Stomach smooth muscle (tissue), 2 donors: ENCODE results near the gene RAPH1.
"Not testable (repeated sequence)": the region's sequence is repeated elsewhere in the genome, so short reads cannot be mapped to it uniquely, and the experiment has no call there.

ENCODE experiments used
- H3K27ac ChIP-seq: one replicate; pipeline ENCODE4 v1.7.0; 2013; ENCODE audit warnings: mild to moderate bottlenecking, low read length, inconsistent platforms
- H3K27me3 ChIP-seq, 2 donors: one replicate each; pipeline ENCODE4 v1.7.0; 2013; ENCODE audit warnings: low read length in 2 of 2; ENCODE audit not compliant: insufficient read depth in 2 of 2, control insufficient read depth in 1 of 2
- H3K36me3 ChIP-seq, 2 donors: one replicate each; pipeline ENCODE4 v1.7.0; 2013; ENCODE audit warnings: low read length in 2 of 2; ENCODE audit not compliant: control insufficient read depth in 2 of 2, insufficient read depth in 2 of 2
- H3K4me1 ChIP-seq: one replicate; pipeline ENCODE4 v1.7.0; 2013; ENCODE audit warnings: low read length; ENCODE audit not compliant: control insufficient read depth, insufficient read depth
- H3K4me3 ChIP-seq, 2 donors: one replicate each; pipeline ENCODE4 v1.7.0; 2013; ENCODE audit warnings: low read length in 2 of 2
- H3K9ac ChIP-seq, 2 donors: one replicate each; pipeline ENCODE4 v1.7.0; 2013; ENCODE audit warnings: low read length in 2 of 2, mild to moderate bottlenecking in 1 of 2
- H3K9me3 ChIP-seq, 2 donors: one replicate each; pipeline ENCODE4 v1.7.0; 2013; ENCODE audit warnings: low read length in 2 of 2; ENCODE audit not compliant: control insufficient read depth in 2 of 2
- donor health status: healthy.
- donor health status: Pancreatic carcinoma.

Gene RAPH1

GRCh38 chr2:203527719-203528118, 7.4 kb downstream of the RAPH1 start:
- H3K36me3 ChIP-seq = no peaks in the 10 kb centered on the region
- no peak overlapping the region for H3K4me3 ChIP-seq
- H3K4me1 ChIP-seq = no peaks in the 10 kb centered on the region
- no peak overlapping the region for H3K27ac ChIP-seq
- no peaks in the 10 kb centered on the region for H3K27me3 ChIP-seq
- H3K9me3 ChIP-seq = no peaks in the 10 kb centered on the region
- no peak overlapping the region for H3K9ac ChIP-seq

DNA sequence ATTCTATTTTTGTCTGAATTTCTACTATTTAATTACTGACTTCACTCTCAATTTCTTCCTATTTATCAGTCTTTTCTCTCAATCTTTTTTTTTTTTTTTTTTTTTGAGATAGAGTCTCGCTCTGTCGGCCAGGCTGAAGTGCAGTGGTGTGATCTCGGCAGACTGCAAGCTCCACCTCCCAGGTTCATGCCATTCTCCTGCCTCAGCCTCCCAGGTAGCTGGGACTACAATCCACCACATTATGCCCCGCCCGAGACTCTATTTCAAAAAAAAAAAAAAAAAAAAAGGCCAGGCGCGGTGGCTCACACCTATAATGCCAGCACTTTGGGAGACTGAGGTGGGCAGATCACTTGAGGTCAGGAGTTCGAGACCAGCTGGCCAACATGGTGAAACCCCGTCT, 21.8 kb downstream of the RAPH1 start:
- H3K27me3 ChIP-seq = not testable (repeated sequence)

GRCh38 chr2:203510941-203511305, 24.2 kb downstream of the RAPH1 start:
- no peak overlapping the region for H3K4me3 ChIP-seq
- no peak overlapping the region for H3K27ac ChIP-seq
- no peaks in the 10 kb centered on the region for H3K27me3 ChIP-seq
- no peaks in the 10 kb centered on the region for H3K4me1 ChIP-seq
- no peaks in the 10 kb centered on the region for H3K36me3 ChIP-seq
- H3K9ac ChIP-seq = no peak overlapping the region
- H3K9me3 ChIP-seq = no peaks in the 10 kb centered on the region

More for the DNA sequence above, 21.8 kb downstream of the RAPH1 start:
- not testable (repeated sequence) for H3K36me3 ChIP-seq, H3K4me3 ChIP-seq, H3K27ac ChIP-seq, H3K9me3 ChIP-seq, H3K4me1 ChIP-seq, H3K9ac ChIP-seq

- no peak overlapping the region for H3K27ac ChIP-seq
- no peak overlapping the region for H3K9ac ChIP-seq
These were observed 24.7 kb downstream of the RAPH1 start for GRCh38 chr2:203510256-203510940.

DNA sequence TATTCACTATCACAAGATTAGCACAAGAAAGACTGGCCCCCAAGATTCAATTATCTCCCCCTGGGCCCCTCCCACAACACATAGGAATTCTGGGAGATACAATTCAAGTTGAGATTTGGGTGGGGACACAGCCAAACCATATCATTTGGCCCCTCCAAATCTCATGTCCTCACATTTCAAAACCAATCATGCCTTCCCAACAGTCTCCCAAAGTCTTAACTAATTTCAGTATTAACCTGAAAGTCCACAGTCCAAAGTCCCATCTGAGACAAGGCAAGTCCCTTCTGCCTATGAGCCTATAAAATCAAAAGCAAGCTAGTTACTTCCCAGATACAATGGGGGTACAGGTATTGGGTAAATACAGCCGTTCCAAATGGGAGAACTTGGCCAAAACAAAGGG, 31.6 kb downstream of the RAPH1 start:
- not testable (repeated sequence) for H3K27me3 ChIP-seq, H3K36me3 ChIP-seq, H3K9ac ChIP-seq

More at GRCh38 chr2:203510256-203510940, 24.7 kb downstream of the RAPH1 start:
- H3K9me3 ChIP-seq = no peaks in the 10 kb centered on the region
- H3K27me3 ChIP-seq = no peaks in the 10 kb centered on the region
- H3K36me3 ChIP-seq = no peaks in the 10 kb centered on the region
- H3K4me3 ChIP-seq = no peak overlapping the region
- no peaks in the 10 kb centered on the region for H3K4me1 ChIP-seq

GRCh38 chr2:203501873-203502272, 33.2 kb downstream of the RAPH1 start:
- Histone ChIP-seq H3K4me1 (no peaks in the 10 kb centered on the region), H3K36me3 (no peaks in the 10 kb centered on the region), H3K27me3 (no peaks in the 10 kb centered on the region), H3K4me3 (no peak overlapping the region), H3K9me3 (no peaks in the 10 kb centered on the region), H3K27ac (no peak overlapping the region), H3K9ac (no peak overlapping the region)

More for the DNA sequence above, 31.6 kb downstream of the RAPH1 start:
- H3K4me3 ChIP-seq, H3K4me1 ChIP-seq, H3K9me3 ChIP-seq, H3K27ac ChIP-seq: not testable (repeated sequence)

DNA sequence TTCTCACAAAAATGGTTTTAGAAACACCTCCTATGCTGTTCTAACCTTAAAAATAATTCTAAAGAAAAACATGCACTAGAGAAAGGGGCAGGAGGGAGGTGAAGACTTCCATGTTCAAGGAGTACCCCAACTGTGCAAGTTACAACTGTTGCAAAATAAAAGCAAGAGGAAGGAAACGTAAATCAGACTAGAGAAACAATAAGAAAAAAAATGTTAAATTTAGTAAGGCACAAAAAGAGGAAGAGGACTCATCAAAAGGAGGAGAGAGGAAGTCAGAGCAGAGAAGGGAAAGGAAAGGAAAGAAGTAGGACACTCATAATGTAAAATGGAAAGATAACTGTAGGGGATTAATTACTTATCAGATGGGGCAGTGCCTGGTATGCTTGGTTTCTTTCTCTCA, 34.1 kb downstream of the RAPH1 start:
- H3K36me3 ChIP-seq = no peaks in the 10 kb centered on the region
- no peaks in the 10 kb centered on the region for H3K4me1 ChIP-seq
- no peaks in the 10 kb centered on the region for H3K27me3 ChIP-seq
- H3K9ac ChIP-seq = no peak overlapping the region
- no peaks in the 10 kb centered on the region for H3K9me3 ChIP-seq
- no peak overlapping the region for H3K4me3 ChIP-seq
- no peak overlapping the region for H3K27ac ChIP-seq

- Histone ChIP-seq H3K4me3 (no peak overlapping the region), H3K4me1 (no peaks in the 10 kb centered on the region)
These were observed 34.8 kb downstream of the RAPH1 start for GRCh38 chr2:203500297-203500696.

DNA sequence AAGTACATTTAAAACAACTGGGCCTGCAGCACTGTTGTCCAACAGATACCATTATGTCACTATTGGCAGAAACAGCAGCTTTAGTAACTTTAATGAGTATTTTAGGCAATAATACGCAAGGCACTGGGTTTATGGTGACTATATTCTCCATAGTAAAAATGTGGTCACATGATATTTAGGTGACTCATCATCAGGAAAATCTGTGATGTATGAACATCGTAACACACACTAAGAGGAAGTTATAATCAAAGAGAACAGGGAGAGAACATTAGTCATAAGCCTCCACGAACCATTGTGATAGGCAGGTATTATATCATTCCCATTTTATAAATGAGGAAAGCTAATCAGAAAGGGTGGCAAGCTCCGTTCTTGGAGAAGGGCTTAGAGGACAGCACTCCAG, 36.9 kb downstream of the RAPH1 start:
- no peaks in the 10 kb centered on the region for H3K4me1 ChIP-seq
- no peaks in the 10 kb centered on the region for H3K27me3 ChIP-seq
- H3K27ac ChIP-seq = no peak overlapping the region
- H3K36me3 ChIP-seq = no peaks in the 10 kb centered on the region
- no peak overlapping the region for H3K4me3 ChIP-seq
- H3K9me3 ChIP-seq = no peaks in the 10 kb centered on the region
- no peak overlapping the region for H3K9ac ChIP-seq

More at GRCh38 chr2:203500297-203500696, 34.8 kb downstream of the RAPH1 start:
- no peaks in the 10 kb centered on the region for H3K36me3 ChIP-seq
- H3K27ac ChIP-seq = no peak overlapping the region
- no peak overlapping the region for H3K9ac ChIP-seq
- H3K9me3 ChIP-seq = no peaks in the 10 kb centered on the region
- H3K27me3 ChIP-seq = no peaks in the 10 kb centered on the region

DNA sequence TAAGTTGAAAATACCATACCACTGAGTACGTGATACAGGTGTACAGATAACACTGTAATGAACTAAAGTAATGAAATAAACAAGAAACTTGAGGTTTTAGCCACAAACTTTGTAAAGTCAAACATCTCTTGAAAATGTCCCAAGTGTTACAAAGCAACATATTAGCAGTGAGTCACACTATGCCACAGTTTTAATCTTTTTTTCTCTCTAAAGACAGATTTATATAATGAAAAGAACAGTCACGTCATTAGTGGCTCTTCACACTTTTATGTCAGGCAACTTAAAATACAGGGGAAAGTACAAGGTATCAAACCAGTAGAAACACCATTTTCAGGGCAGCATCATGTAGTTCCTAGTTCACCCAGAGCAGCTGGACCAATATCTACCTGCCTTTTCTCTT, 42.1 kb downstream of the RAPH1 start:
- Histone ChIP-seq H3K9me3 (no peaks in the 10 kb centered on the region), H3K9ac (no peak overlapping the region), H3K27me3 (no peaks in the 10 kb centered on the region), H3K4me3 (no peak overlapping the region), H3K36me3 (peaks cover 3 to 4% of the 10 kb centered on the region in 2 donors), H3K4me1 (no peaks in the 10 kb centered on the region), H3K27ac (no peak overlapping the region)

DNA sequence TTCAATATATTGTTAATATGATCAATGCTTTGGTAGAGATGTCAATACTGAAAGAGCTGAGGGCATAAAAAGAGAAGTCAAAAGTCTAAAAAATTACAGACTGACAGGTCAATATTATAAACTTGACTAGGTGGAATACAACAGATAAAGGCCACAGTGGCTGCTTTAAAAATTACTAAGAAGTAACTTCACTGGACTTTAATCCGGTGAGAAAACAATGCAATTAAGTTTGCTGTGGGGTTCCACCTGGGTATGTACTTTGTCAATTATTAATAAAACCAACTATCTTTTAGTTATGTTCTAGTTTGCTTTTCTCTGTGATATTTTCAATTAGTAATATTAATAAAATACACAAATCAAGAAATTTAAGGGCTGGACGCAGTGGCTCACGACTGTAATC, 44.7 kb downstream of the RAPH1 start:
- Histone ChIP-seq H3K4me3 (no peak overlapping the region), H3K36me3 (peaks cover 3 to 6% of the 10 kb centered on the region in 2 donors), H3K9ac (no peak overlapping the region), H3K9me3 (no peaks in the 10 kb centered on the region), H3K27ac (no peak overlapping the region), H3K4me1 (no peaks in the 10 kb centered on the region), H3K27me3 (no peaks in the 10 kb centered on the region)
